Activated CD4-positive, alpha-beta memory T cell treated with anti-CD3 and anti-CD28 coated beads, Interleukin-2, amount 10 ng/mL, durations not matched to agents 7 days and 5 days (primary cell): Measurements from ENCODE around the gene APMAP. TPM values are rescaled to one million over a fixed set of nuclear protein-coding genes. Genes with fewer than 3 reads are reported as not detected.
"Not testable (repeated sequence)": the region's sequence is repeated elsewhere in the genome, so short reads cannot be mapped to it uniquely, and the experiment has no call there.

Experiments
- CTCF ChIA-PET: fragments of 350-600 bp; sonication (Branson Sonifier 250); formaldehyde crosslinking; loops from one replicate; lab custom pipeline; 2021; ENCODE audit warnings: antibody characterized with exemption, inconsistent platforms; lab: Charles Lee
- POLR2A ChIA-PET: fragments of 350-600 bp; sonication (Branson Sonifier 250); formaldehyde crosslinking; loops from one replicate; lab custom pipeline; 2021; ENCODE audit warnings: antibody characterized with exemption; lab: Charles Lee
- DNase-seq: peaks from one replicate; pipeline ENCODE4 v3.0.0-alpha.2; 2020
- H3K27ac Mint-ChIP-seq: one replicate; pipeline ENCODE4 v1.8.0; 2021; ENCODE audit warnings: mild to moderate bottlenecking, mixed read lengths
- H3K27me3 Mint-ChIP-seq: one replicate; pipeline ENCODE4 v1.8.0; 2021; ENCODE audit warnings: mixed read lengths
- H3K36me3 Mint-ChIP-seq: one replicate; pipeline ENCODE4 v1.8.0; 2021; ENCODE audit warnings: low read depth, mixed read lengths
- H3K4me1 Mint-ChIP-seq: one replicate; pipeline ENCODE4 v1.8.0; 2021; ENCODE audit warnings: mixed read lengths
- H3K4me3 Mint-ChIP-seq: one replicate; pipeline ENCODE4 v1.8.0; 2021; ENCODE audit warnings: mild to moderate bottlenecking, mixed read lengths
- H3K9me3 Mint-ChIP-seq: one replicate; pipeline ENCODE4 v1.8.0; 2021; ENCODE audit warnings: mixed read lengths
- total RNA-seq, 2 experiments: library from RNA; stranded (reverse); gene quantifications; one replicate each; pipeline ENCODE4 v1.2.3, GENCODE V29; 2021

Gene APMAP
- total RNA-seq, 2 experiments from 2014 or later: 44.1 to 46.5 TPM

DNA sequence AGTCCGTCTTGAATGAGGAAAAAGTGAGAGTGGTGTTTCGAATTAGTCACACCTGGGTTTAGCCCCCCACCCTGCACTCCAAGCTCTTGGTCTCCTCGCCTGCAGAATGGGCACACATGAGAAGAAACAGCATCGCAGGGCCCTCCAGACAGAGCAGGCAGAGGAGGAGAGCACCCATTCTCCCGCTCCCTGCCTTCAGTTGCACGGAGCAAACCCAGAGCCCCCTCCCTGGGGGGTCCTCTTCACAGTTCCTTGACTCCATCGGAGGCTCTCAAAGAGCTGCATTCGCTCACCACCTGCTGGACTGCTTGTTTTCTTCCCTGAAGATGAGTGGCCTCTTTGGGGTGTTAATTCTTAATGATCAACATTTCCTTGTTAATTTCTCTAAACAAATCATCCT is 38.4 kb downstream of the APMAP start:
- CTCF ChIA-PET: interaction anchor here (1.0 to 2.4 kb wide), 4 partner anchors 23 to 36 kb away, joined by 3 to 21 read pairs (median 4); no protein-coding TSS in a partner anchor
- Mint-ChIP-seq H3K36me3 (peaks cover 72% of the 10 kb centered on the region), H3K4me1 (peaks cover 59% of the 10 kb centered on the region), H3K9me3 (no peaks in the 10 kb centered on the region), H3K27ac (peak overlapping the region; percentile 56), H3K4me3 (no peak overlapping the region), H3K27me3 (no peaks in the 10 kb centered on the region)
- no peak for DNase-seq
- POLR2A ChIA-PET: interaction anchor here (1.2 to 2.0 kb wide), 4 partner anchors 10 to 104 kb away, joined by 5 to 13 read pairs (median 6); partner anchors contain the start of genes ACSS1 and APMAP

- Mint-ChIP-seq H3K4me3 (peak overlapping the region; percentile 30), H3K36me3 (peaks cover 72% of the 10 kb centered on the region), H3K4me1 (peaks cover 62% of the 10 kb centered on the region), H3K27ac (peak overlapping the region; percentile 56), H3K9me3 (no peaks in the 10 kb centered on the region), H3K27me3 (no peaks in the 10 kb centered on the region)
- CTCF ChIA-PET: interaction anchor here (1.0 to 2.4 kb wide), 4 partner anchors 23 to 36 kb away, joined by 3 to 21 read pairs (median 4); no protein-coding TSS in a partner anchor
- POLR2A ChIA-PET: interaction anchor here (1.0 to 2.0 kb wide), 5 partner anchors 10 to 927 kb away, joined by 3 to 13 read pairs (median 5); partner anchors contain the start of gene APMAP
- DNase-seq: no peak
Measured at GRCh38 chr20:24953621-24954133, 38.9 kb downstream of the APMAP start.

GRCh38 chr20:24953209-24953575 is 39.4 kb downstream of the APMAP start:
- DNase-seq: no peak
- H3K9me3 Mint-ChIP-seq: no peaks in the 10 kb centered on the region
- no peak overlapping the region for H3K27ac Mint-ChIP-seq
- peaks cover 67% of the 10 kb centered on the region for H3K4me1 Mint-ChIP-seq
- CTCF ChIA-PET: interaction anchor here (1.0 kb wide), 1 partner anchor 23 kb away, joined by 3 read pairs; no protein-coding TSS in a partner anchor
- H3K4me3 Mint-ChIP-seq: no peak overlapping the region
- POLR2A ChIA-PET: interaction anchor here (1.0 to 2.0 kb wide), 4 partner anchors 23 to 926 kb away, joined by 3 to 5 read pairs (median 4); partner anchors contain the start of genes ACSS1 and APMAP
- peaks cover 70% of the 10 kb centered on the region for H3K36me3 Mint-ChIP-seq
- no peaks in the 10 kb centered on the region for H3K27me3 Mint-ChIP-seq

DNA sequence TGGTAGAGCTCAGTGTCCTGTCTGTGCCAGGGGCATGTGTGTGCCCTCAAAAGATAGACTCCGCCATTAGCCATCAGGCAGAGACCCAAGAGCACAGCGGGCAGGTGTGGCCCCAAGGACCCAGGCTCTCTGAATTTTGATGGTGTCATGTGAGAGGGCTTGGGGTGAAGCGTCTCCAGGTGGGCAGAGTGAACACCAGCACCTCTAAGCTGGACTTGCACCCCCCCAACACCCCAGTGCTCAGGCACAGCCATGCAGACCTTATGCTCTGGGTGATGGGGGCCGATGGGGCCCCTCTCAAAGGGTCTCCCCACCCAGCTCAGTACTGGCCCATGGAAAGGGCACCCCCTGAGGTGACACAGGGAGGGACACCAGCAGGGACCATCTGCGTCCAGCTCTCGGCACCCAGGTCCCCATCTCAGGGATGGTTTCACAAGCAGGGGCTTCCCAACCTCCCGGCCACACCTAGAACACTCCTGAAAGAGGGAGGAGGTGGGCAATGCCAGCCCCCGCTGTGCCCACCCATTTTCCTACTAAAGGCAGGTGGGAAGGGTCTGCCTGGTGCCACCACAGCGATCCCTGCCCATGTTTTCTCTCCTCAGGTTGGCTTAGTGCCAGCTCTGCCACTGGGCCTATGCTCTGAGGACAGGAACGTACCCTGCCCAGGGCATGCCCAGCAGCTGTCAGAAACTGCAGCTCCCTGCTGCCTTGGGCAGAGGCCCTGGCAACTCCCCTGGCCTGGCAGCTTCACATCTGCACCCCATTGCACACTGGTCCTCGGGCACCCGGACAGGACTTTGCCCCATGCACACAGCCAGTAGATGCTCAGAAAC is 40.0 kb downstream of the APMAP start:
- H3K36me3 Mint-ChIP-seq: peaks cover 71% of the 10 kb centered on the region
- peaks cover 5% of the 10 kb centered on the region for H3K9me3 Mint-ChIP-seq
- peak; percentile 15 for DNase-seq
- peak overlapping the region; percentile 62 for H3K27ac Mint-ChIP-seq
- peaks cover 73% of the 10 kb centered on the region for H3K4me1 Mint-ChIP-seq
- CTCF ChIA-PET: interaction anchor here (0.9 to 1.0 kb wide), 2 partner anchors 22 kb away, joined by 3 read pairs; no protein-coding TSS in a partner anchor
- no peak overlapping the region for H3K4me3 Mint-ChIP-seq
- POLR2A ChIA-PET: interaction anchor here (1.0 to 2.0 kb wide), 5 partner anchors 8 to 926 kb away, joined by 3 to 5 read pairs (median 4); partner anchors contain the start of genes ACSS1 and APMAP
- H3K27me3 Mint-ChIP-seq: no peaks in the 10 kb centered on the region

- ChIA-PET CTCF (interaction anchor here (0.9 kb wide), 1 partner anchor 21 kb away, joined by 3 read pairs; no protein-coding TSS in a partner anchor), POLR2A (interaction anchor here (1.2 to 4.5 kb wide), 3 partner anchors 13 to 41 kb away, joined by 6 to 39 read pairs (median 12); partner anchors contain the start of gene APMAP)
- Mint-ChIP-seq H3K36me3 (peaks cover 76% of the 10 kb centered on the region), H3K4me1 (peaks cover 83% of the 10 kb centered on the region), H3K4me3 (peak overlapping the region; percentile 89), H3K27ac (peak overlapping the region; percentile 66), H3K27me3 (no peaks in the 10 kb centered on the region), H3K9me3 (peaks cover 15% of the 10 kb centered on the region)
- peak; percentile 15 for DNase-seq
Measured at GRCh38 chr20:24951536-24952083, 40.9 kb downstream of the APMAP start.

DNA sequence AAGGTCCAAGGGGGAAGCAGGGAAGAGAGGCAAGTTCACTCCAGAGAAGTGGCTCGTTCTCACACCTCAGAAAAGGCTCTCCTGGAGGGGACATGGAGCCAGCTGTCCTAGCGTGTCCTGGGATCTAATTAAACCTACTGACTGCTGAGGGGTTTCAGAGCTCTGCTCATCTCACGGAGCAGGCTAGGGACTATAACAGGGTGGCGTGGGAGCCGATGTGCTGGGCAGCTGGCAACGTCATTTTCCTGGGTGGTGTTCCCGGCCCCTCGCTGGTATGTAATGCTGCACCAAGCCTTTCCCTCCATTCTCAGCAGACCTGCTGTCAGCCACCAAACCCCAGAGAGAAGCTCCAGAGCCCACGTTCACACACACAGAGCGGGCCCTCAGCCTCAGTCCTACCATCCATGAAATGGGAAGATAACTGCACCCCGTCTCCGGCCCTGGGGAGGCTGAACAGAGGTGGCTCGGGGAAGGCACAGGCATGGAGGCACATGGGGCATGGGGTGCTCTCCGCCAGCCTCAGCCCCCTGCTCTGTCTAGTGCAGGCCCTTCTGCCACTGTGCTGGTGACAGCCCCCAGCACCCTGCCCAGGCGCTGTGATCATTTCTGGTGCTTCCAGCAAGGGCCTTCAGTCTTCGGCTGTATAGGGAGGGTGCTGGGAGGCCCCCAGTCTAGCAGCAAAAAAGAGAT is 41.6 kb downstream of the APMAP start:
- H3K9me3 Mint-ChIP-seq: peaks cover 21% of the 10 kb centered on the region
- H3K4me3 Mint-ChIP-seq: peak overlapping the region; percentile 89
- peaks cover 79% of the 10 kb centered on the region for H3K4me1 Mint-ChIP-seq
- ChIA-PET POLR2A (interaction anchor here (1.2 to 4.5 kb wide), 3 partner anchors 14 to 41 kb away, joined by 6 to 39 read pairs (median 12); partner anchors contain the start of gene APMAP), CTCF (interaction anchor here (0.7 to 2.8 kb wide), 2 partner anchors 10 to 20 kb away, joined by 3 to 18 read pairs; no protein-coding TSS in a partner anchor)
- H3K36me3 Mint-ChIP-seq: peaks cover 77% of the 10 kb centered on the region
- no peaks in the 10 kb centered on the region for H3K27me3 Mint-ChIP-seq
- H3K27ac Mint-ChIP-seq: peak overlapping the region; percentile 66
- DNase-seq: peak; percentile 15

GRCh38 chr20:24950128-24950835 is 42.3 kb downstream of the APMAP start:
- H3K27ac Mint-ChIP-seq: peak overlapping the region; percentile 98
- peaks cover 79% of the 10 kb centered on the region for H3K4me1 Mint-ChIP-seq
- ChIA-PET POLR2A (interaction anchor here (1.1 to 4.5 kb wide), 7 partner anchors 11 to 113 kb away, joined by 4 to 39 read pairs (median 11); partner anchors contain the start of genes ACSS1 and APMAP), CTCF (interaction anchor here (0.7 to 2.8 kb wide), 3 partner anchors 11 to 44 kb away, joined by 3 to 18 read pairs (median 3); no protein-coding TSS in a partner anchor)
- peaks cover 28% of the 10 kb centered on the region for H3K9me3 Mint-ChIP-seq
- peak; percentile 18 for DNase-seq
- H3K4me3 Mint-ChIP-seq: peak overlapping the region; percentile 89
- H3K27me3 Mint-ChIP-seq: no peaks in the 10 kb centered on the region
- peaks cover 79% of the 10 kb centered on the region for H3K36me3 Mint-ChIP-seq

- ChIA-PET POLR2A (interaction anchor here (0.8 to 4.5 kb wide), 8 partner anchors 11 to 115 kb away, joined by 3 to 39 read pairs (median 8); partner anchors contain the start of genes ACSS1 and APMAP), CTCF (interaction anchor here (1.1 to 2.8 kb wide), 2 partner anchors 19 to 44 kb away, joined by 3 to 18 read pairs; no protein-coding TSS in a partner anchor)
- Mint-ChIP-seq H3K9me3 (peaks cover 31% of the 10 kb centered on the region), H3K4me1 (peaks cover 74% of the 10 kb centered on the region), H3K27ac (peak overlapping the region; percentile 98), H3K27me3 (no peaks in the 10 kb centered on the region), H3K36me3 (peaks cover 79% of the 10 kb centered on the region), H3K4me3 (peak overlapping the region; percentile 89)
- DNase-seq: peak; percentile 58
Measured at GRCh38 chr20:24949756-24950127, 42.8 kb downstream of the APMAP start.

GRCh38 chr20:24948939-24949679 is 43.4 kb downstream of the APMAP start, which contains the start of gene CST7:
Gene CST7, plus strand, starts transcription at chr20:24949269. Its CDS starts 237 bp downstream, at chr20:24949506.
- POLR2A ChIA-PET: interaction anchor here (0.8 to 4.5 kb wide), 9 partner anchors 12 to 115 kb away, joined by 3 to 39 read pairs (median 6); partner anchors contain the start of genes ACSS1 and APMAP
- Mint-ChIP-seq H3K9me3 (peaks cover 36% of the 10 kb centered on the region), H3K27me3 (no peaks in the 10 kb centered on the region), H3K4me3 (peak within 1 kb of the TSS; percentile 89), H3K36me3 (peaks cover 79% of the 10 kb centered on the region), H3K4me1 (peaks cover 69% of the 10 kb centered on the region), H3K27ac (peak within 1 kb of the TSS; percentile 98)
- CTCF ChIA-PET: interaction anchor here (1.1 to 2.8 kb wide), 2 partner anchors 18 to 45 kb away, joined by 3 to 18 read pairs; no protein-coding TSS in a partner anchor
- DNase-seq: peak; percentile 93

- H3K4me1 Mint-ChIP-seq: peaks cover 62% of the 10 kb centered on the region
- POLR2A ChIA-PET: interaction anchor here (1.0 to 4.5 kb wide), 6 partner anchors 13 to 114 kb away, joined by 3 to 39 read pairs (median 8); partner anchors contain the start of gene APMAP
- H3K9me3 Mint-ChIP-seq: peaks cover 38% of the 10 kb centered on the region
- DNase-seq, H3K27me3 Mint-ChIP-seq: not testable (repeated sequence)
- CTCF ChIA-PET: interaction anchor here (2.8 to 3.2 kb wide), 2 partner anchors 17 to 18 kb away, joined by 12 to 18 read pairs; no protein-coding TSS in a partner anchor
- H3K4me3 Mint-ChIP-seq: peak overlapping the region; percentile 89
- H3K27ac Mint-ChIP-seq: peak overlapping the region; percentile 98
- peaks cover 79% of the 10 kb centered on the region for H3K36me3 Mint-ChIP-seq
Measured at GRCh38 chr20:24948396-24948938, 44.1 kb downstream of the APMAP start.
